Uterus (tissue), 2 donors: Measurements from ENCODE around the gene PIP4K2A.

ENCODE experiments used
- CTCF ChIP-seq, 4 experiments: fragments of 200-600 bp in 2 of 4; fragments of 450-650 bp in 2 of 4; sonication (generic) in 2 of 4; IDR thresholded peaks; one replicate each; pipeline ENCODE4 v1.5.1; 2016 to 2019; ENCODE audit warnings: antibody characterized with exemption in 4 of 4, mild to moderate bottlenecking in 2 of 4, moderate library complexity in 1 of 4
- POLR2A ChIP-seq, 2 donors: fragments of 450-650 bp; IDR thresholded peaks; one replicate each; pipeline ENCODE4 v1.6.1; 2016; ENCODE audit warnings: antibody characterized with exemption in 2 of 2, mild to moderate bottlenecking in 1 of 2, moderate library complexity in 1 of 2

DNA sequence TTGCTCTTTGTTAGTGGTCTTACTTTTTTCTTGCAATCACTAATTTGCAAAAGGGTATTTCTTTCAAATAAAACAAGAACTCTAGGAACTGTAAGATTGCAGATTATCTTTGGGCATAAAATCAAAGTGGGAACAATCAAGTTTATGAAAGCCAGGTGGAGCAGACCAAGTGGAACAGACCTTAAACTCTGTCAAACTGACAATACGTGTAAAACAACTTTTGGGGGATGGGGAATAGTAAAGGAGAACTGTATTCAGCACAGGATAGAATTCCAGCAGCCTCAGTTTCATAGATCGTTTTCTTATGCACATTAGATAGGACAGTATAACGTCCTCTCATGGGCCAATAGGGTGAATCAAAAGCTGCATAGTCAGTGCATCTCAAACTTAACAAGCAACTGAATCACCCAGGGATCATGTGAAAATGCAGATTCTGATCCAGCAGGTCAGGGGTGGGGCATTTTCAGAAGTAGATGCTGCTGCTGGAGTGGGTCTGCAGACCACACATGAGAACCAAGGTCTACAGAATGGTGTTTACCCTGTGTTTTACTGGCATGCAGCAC, 120.7 kb downstream of the PIP4K2A start:
- no peak for TF ChIP-seq CTCF (IDR thresholded peaks at IDR 0.05)
- TF ChIP-seq POLR2A (IDR thresholded peaks at IDR 0.05), result no peak
